ENCODE measurements around the gene PSMF1.
"Not testable (repeated sequence)": the region's sequence is repeated elsewhere in the genome, so short reads cannot be mapped to it uniquely, and the experiment has no call there.

Gene PSMF1

DNA sequence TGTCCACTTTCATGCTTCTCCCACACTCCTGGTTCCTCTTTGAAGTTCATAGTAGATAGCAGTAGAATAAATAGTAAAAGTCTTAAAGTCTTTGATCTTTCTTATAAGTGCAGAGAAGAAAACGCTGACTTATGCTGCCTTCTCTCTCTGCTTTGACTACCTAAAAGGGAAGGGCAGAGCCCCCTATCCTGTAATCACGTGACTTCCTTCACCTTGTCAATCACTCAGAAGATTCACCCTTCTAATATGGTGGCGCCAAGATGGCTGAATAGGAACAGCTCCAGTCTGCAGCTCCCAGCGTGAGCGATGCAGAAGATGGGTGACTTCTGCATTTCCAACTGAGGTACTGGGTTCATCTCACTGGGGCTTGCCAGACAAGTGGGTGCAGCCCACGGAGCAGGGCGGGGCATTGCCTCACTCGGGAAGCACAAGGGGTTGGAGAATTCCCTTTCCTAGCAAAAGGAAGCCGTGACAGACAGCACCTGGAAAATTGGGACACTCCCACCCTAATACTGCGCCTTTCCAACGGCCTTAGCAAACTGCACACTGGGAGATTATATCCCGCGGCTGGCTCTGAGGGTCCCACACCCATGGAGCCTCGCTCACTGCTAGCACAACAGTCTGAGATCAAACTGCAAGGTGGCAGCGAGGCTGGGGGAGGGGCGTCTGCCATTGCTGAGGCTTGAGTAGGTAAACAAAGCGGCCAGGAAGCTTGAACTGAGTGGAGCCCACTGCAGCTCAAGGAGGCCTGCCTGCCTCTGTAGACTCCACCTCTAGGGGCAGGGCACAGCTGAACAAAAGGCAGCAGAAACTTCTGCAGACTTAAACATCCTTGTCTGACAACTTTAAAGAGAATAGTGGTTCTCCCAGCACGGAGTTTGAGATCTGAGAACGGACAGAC lies 98.4 kb downstream of the PSMF1 start:
- DNase-seq: not testable (repeated sequence)

Data from midbrain (tissue), 1 donor.